Spleen (tissue), 11 donors: ENCODE measurements around the gene ZMYM4. TPM values are rescaled to one million over a fixed set of nuclear protein-coding genes. Genes with fewer than 3 reads are reported as not detected.

Experiments
- DNase-seq: peaks from one replicate; pipeline ENCODE4 v3.0.0-alpha.2; 2020
- H3K27ac ChIP-seq, 8 donors: fragments of 200-600 bp; sonication (generic) in 7 of 8; 1 replicate in 4 of 8; 2 replicates in 4 of 8; pipeline versions ENCODE4 v1.5.0 to v1.8.0; 2016 to 2021; ENCODE audit warnings: inconsistent platforms in 4 of 8, mild to moderate bottlenecking in 4 of 8, moderate library complexity in 1 of 8
- H3K27me3 ChIP-seq, 7 donors: fragments of 200-600 bp; sonication (generic) in 6 of 7; replicated peaks in 1 of 7; 1 replicate in 4 of 7; 2 replicates in 3 of 7; pipeline versions ENCODE4 v1.5.0 to v1.8.0; 2016 to 2021; ENCODE audit warnings: inconsistent platforms in 3 of 7, mild to moderate bottlenecking in 1 of 7
- H3K36me3 ChIP-seq, 6 donors: fragments of 200-600 bp; sonication (generic) in 5 of 6; 1 replicate in 4 of 6; 2 replicates in 2 of 6; pipeline versions ENCODE4 v1.5.0 to v1.8.0; 2016 to 2021; ENCODE audit warnings: inconsistent platforms in 2 of 6
- H3K4me1 ChIP-seq, 6 donors: fragments of 200-600 bp; sonication (generic) in 5 of 6; 1 replicate in 3 of 6; 2 replicates in 3 of 6; pipeline versions ENCODE4 v1.5.0 to v1.8.0; 2016 to 2021; ENCODE audit warnings: inconsistent platforms in 3 of 6
- H3K4me3 ChIP-seq, 8 donors: fragments of 200-600 bp; sonication (generic) in 7 of 8; 1 replicate in 4 of 8; 2 replicates in 4 of 8; pipeline versions ENCODE4 v1.5.0 to v1.8.0; 2016 to 2021; ENCODE audit warnings: inconsistent platforms in 4 of 8, mild to moderate bottlenecking in 4 of 8, moderate library complexity in 2 of 8
- H3K9me3 ChIP-seq, 8 donors: fragments of 200-600 bp; sonication (generic) in 7 of 8; 1 replicate in 4 of 8; 2 replicates in 4 of 8; pipeline versions ENCODE4 v1.5.0 to v1.8.0; 2016 to 2021; ENCODE audit warnings: inconsistent platforms in 4 of 8
- CTCF ChIP-seq, 11 experiments: fragments of 200-600 bp in 7 of 11; fragments of 450-650 bp in 4 of 11; sonication (generic) in 4 of 11; IDR thresholded peaks in 8 of 11; conservative IDR thresholded peaks in 3 of 11; 1 replicate in 7 of 11; 2 replicates in 4 of 11; pipeline versions ENCODE4 v1.4.0 to v1.8.0; 2016 to 2021; ENCODE audit warnings: antibody characterized with exemption in 11 of 11, inconsistent platforms in 4 of 11, mild to moderate bottlenecking in 1 of 11
- POLR2A ChIP-seq, 3 donors: fragments of 450-650 bp; IDR thresholded peaks; one replicate each; pipeline ENCODE4 v1.5.1; 2017; ENCODE audit warnings: antibody characterized with exemption in 3 of 3, mild to moderate bottlenecking in 1 of 3
- POLR2AphosphoS5 ChIP-seq, 3 donors: sonication (generic); formaldehyde crosslinking; IDR thresholded peaks; one replicate each; pipeline ENCODE4 v1.5.1; 2017; ENCODE audit warnings: antibody characterized with exemption in 3 of 3
- WGBS, 5 donors: extraction: QIAGEN DNeasy Blood & Tissue Kit in 3 of 5; methylation state at CpG; one replicate each; pipeline versions ENCODE4 v1.1.5 to v1.1.7; 2013 to 2018; 5-methylcytosine and 5-hydroxymethylcytosine counted together
- intact Hi-C: fragments of 100-400 bp; cut with DNase I; formaldehyde crosslinking; loops from one replicate; pipeline ENCODE4 v1.15.0; 2023; ENCODE audit warnings: low total_unique reads
- polyA plus RNA-seq, 3 donors: library from polyadenylated mRNA; stranded (reverse); fragments of 200-250 nt; gene quantifications; one replicate each; pipeline ENCODE4 v1.2.1, GENCODE V29; 2013
- total RNA-seq, 7 donors: library from RNA; depleted of rRNA in 3 of 7; stranded (reverse); fragments of >200 nt in 3 of 7; fragmentation: NEBNext Ultra II Directional in 4 of 7; extraction: Animal tissue kit (Norgen Biotek cat#: 25700) in 4 of 7; gene quantifications; one replicate each; pipeline versions ENCODE4 v1.1.0 to v1.2.1, GENCODE V29; 2016 to 2021
- donor health status: healthy with polysubstance abuse.
- donor health status: DM: no; HTN: no; CAD: no; lungs with moderate emphysema.
- donor health status: DM: no; HTN: no; CAD: no.
- donor health status: Bipolar disorder and iron deficiency.
- donor health status: healthy.
- donor health status: DM: no; HTN: no; CAD: no.
- donor health status: DM: yes; HTN: yes; CAD: no.

Gene ZMYM4
- total and polyA plus RNA-seq, 10 donors: 9.0 to 70.2 (median 47.1) TPM

- Histone ChIP-seq H3K27ac (no peak overlapping the region), H3K4me1 (no peaks in the 10 kb centered on the region), H3K9me3 (no peaks in the 10 kb centered on the region), H3K36me3 (no peaks in the 10 kb centered on the region), H3K27me3 (no peaks in the 10 kb centered on the region), H3K4me3 (no peak overlapping the region)
- intact Hi-C loops: no loop called here
- DNase-seq: no peak
- no peak for TF ChIP-seq POLR2A (IDR thresholded peaks at IDR 0.05)
- TF ChIP-seq CTCF (IDR thresholded peaks at IDR 0.05 in 8 of 11, conservative IDR thresholded peaks at IDR 0.05 in 3 of 11): no peak
- TF ChIP-seq POLR2AphosphoS5 (IDR thresholded peaks at IDR 0.05): no peak
- 7 to 36% (median 21%) methylated on average over 1 of the region's 1 CpG for WGBS, 5 donors
These were observed 24.8 kb upstream of the ZMYM4 start for GRCh38 chr1:35243691-35244090.

- H3K27me3 ChIP-seq: no peaks in the 10 kb centered on the region
- TF ChIP-seq POLR2A (IDR thresholded peaks at IDR 0.05): no peak
- TF ChIP-seq POLR2AphosphoS5 (IDR thresholded peaks at IDR 0.05): no peak
- no peak for TF ChIP-seq CTCF (IDR thresholded peaks at IDR 0.05 in 8 of 11, conservative IDR thresholded peaks at IDR 0.05 in 3 of 11)
- no peaks in the 10 kb centered on the region for H3K4me1 ChIP-seq
- WGBS, 5 donors: 85 to 96% (median 91%) methylated on average over 5 of the region's 5 CpGs
- intact Hi-C loops: no loop called here
- no peaks in the 10 kb centered on the region for H3K36me3 ChIP-seq
- H3K27ac ChIP-seq: no peak overlapping the region
- H3K4me3 ChIP-seq: no peak overlapping the region
- DNase-seq: no peak
- no peaks in the 10 kb centered on the region for H3K9me3 ChIP-seq
These were observed 21.3 kb upstream of the ZMYM4 start for GRCh38 chr1:35247256-35247655.

GRCh38 chr1:35253941-35254340 lies 14.6 kb upstream of the ZMYM4 start:
- intact Hi-C loops: no loop called here
- Histone ChIP-seq H3K4me3 (no peak overlapping the region), H3K4me1 (no peaks in the 10 kb centered on the region), H3K9me3 (no peaks in the 10 kb centered on the region), H3K36me3 (no peaks in the 10 kb centered on the region), H3K27ac (no peak overlapping the region), H3K27me3 (no peaks in the 10 kb centered on the region)
- DNase-seq: no peak
- WGBS, 5 donors: 85 to 90% (median 87%) methylated on average over 2 of the region's 2 CpGs
- no peak for TF ChIP-seq POLR2A (IDR thresholded peaks at IDR 0.05)
- TF ChIP-seq POLR2AphosphoS5 (IDR thresholded peaks at IDR 0.05): no peak
- TF ChIP-seq CTCF (IDR thresholded peaks at IDR 0.05 in 8 of 11, conservative IDR thresholded peaks at IDR 0.05 in 3 of 11): no peak

- no peaks in the 10 kb centered on the region for H3K9me3 ChIP-seq
- no peak for DNase-seq
- 83 to 96% (median 88%) methylated on average over 4 of the region's 4 CpGs for WGBS, 5 donors
- no peak overlapping the region for H3K27ac ChIP-seq
- H3K4me3 ChIP-seq: no peak overlapping the region
- H3K36me3 ChIP-seq: no peaks in the 10 kb centered on the region
- TF ChIP-seq POLR2A (IDR thresholded peaks at IDR 0.05) (no peak), POLR2AphosphoS5 (IDR thresholded peaks at IDR 0.05) (no peak), CTCF (IDR thresholded peaks at IDR 0.05 in 8 of 11, conservative IDR thresholded peaks at IDR 0.05 in 3 of 11) (no peak)
- intact Hi-C loops: no loop called here
- no peaks in the 10 kb centered on the region for H3K27me3 ChIP-seq
- no peaks in the 10 kb centered on the region for H3K4me1 ChIP-seq
These were observed 13.2 kb upstream of the ZMYM4 start for GRCh38 chr1:35255276-35255675.
